HuH-7 (cell line): ENCODE results near the gene RAP1A.

Experiments used
- DNase-seq: peaks from one replicate; pipeline ENCODE4 v3.0.0; 2011; ENCODE audit warnings: low spot score

Gene RAP1A

GRCh38 chr1:111758373-111758772 lies 138.8 kb downstream of the RAP1A start:
- DNase-seq = no peak

GRCh38 chr1:111761717-111762116 lies 142.1 kb downstream of the RAP1A start:
- DNase-seq = no peak

- no peak for DNase-seq
These were observed 142.7 kb downstream of the RAP1A start for GRCh38 chr1:111762332-111762731.
